WERI-Rb-1 (cell line): ENCODE measurements around the gene EID3.

Source experiments
- DNase-seq: peaks from one replicate; pipeline ENCODE4 v3.0.0-alpha.2; 2020
- H3K27ac ChIP-seq: fragments of 250-450 bp; sonication (Bioruptor Pico); 2 replicates; pipeline ENCODE4 v1.5.1; 2020; ENCODE audit warnings: mild to moderate bottlenecking, moderate library complexity
- H3K27me3 ChIP-seq: fragments of 250-450 bp; sonication (Bioruptor Pico); 2 replicates; pipeline ENCODE4 v1.5.1; 2021; ENCODE audit warnings: mild to moderate bottlenecking, low read depth, moderate library complexity; ENCODE audit not compliant: insufficient read depth, severe bottlenecking
- H3K36me3 ChIP-seq: fragments of 250-450 bp; sonication (Bioruptor Pico); 2 replicates; pipeline ENCODE4 v1.5.1; 2020; ENCODE audit warnings: mild to moderate bottlenecking, moderate library complexity
- H3K4me3 ChIP-seq: 2 replicates; pipeline ENCODE4 v1.5.1; 2011; ENCODE audit warnings: low read depth, mild to moderate bottlenecking, control low read depth, low read length
- H3K9me3 ChIP-seq: fragments of 250-450 bp; sonication (Bioruptor Pico); 2 replicates; pipeline ENCODE4 v1.5.1; 2021; ENCODE audit warnings: mild to moderate bottlenecking, moderate library complexity; ENCODE audit not compliant: severe bottlenecking
- CTCF ChIP-seq: IDR thresholded peaks from 2 replicates; pipeline ENCODE4 v1.5.1; 2011; ENCODE audit warnings: low read depth, mild to moderate bottlenecking, control low read depth, inconsistent platforms, low read length

Gene EID3

GRCh38 chr12:104340925-104341611, 37.5 kb downstream of the EID3 start:
- DNase-seq = no peak

GRCh38 chr12:104342147-104342546, 38.6 kb downstream of the EID3 start:
- Histone ChIP-seq H3K27me3 (no peaks in the 10 kb centered on the region), H3K9me3 (no peaks in the 10 kb centered on the region), H3K4me3 (no peak overlapping the region), H3K36me3 (peaks cover 70% of the 10 kb centered on the region), H3K27ac (no peak overlapping the region)
- no peak for TF ChIP-seq CTCF
- no peak for DNase-seq

More at GRCh38 chr12:104340925-104341611, 37.5 kb downstream of the EID3 start:
- no peak overlapping the region for H3K27ac ChIP-seq
- peaks cover 72% of the 10 kb centered on the region for H3K36me3 ChIP-seq
- H3K27me3 ChIP-seq = no peaks in the 10 kb centered on the region
- TF ChIP-seq CTCF = no peak
- H3K9me3 ChIP-seq = no peaks in the 10 kb centered on the region
- no peak overlapping the region for H3K4me3 ChIP-seq

- Histone ChIP-seq H3K9me3 (no peaks in the 10 kb centered on the region), H3K27me3 (no peaks in the 10 kb centered on the region), H3K27ac (no peak overlapping the region), H3K4me3 (no peak overlapping the region), H3K36me3 (peaks cover 72% of the 10 kb centered on the region)
- TF ChIP-seq CTCF = no peak
- DNase-seq = no peak
Observed at GRCh38 chr12:104342635-104343249, 39.2 kb downstream of the EID3 start.

- Histone ChIP-seq H3K9me3 (no peaks in the 10 kb centered on the region), H3K4me3 (no peak overlapping the region), H3K27me3 (no peaks in the 10 kb centered on the region), H3K27ac (no peak overlapping the region), H3K36me3 (peaks cover 75% of the 10 kb centered on the region)
- no peak for TF ChIP-seq CTCF
- DNase-seq = no peak
Observed at GRCh38 chr12:104344682-104345081, 41.1 kb downstream of the EID3 start.

GRCh38 chr12:104345234-104346066, 41.9 kb downstream of the EID3 start:
- TF ChIP-seq CTCF = no peak
- H3K4me3 ChIP-seq = no peak overlapping the region
- H3K36me3 ChIP-seq = peaks cover 74% of the 10 kb centered on the region
- no peak for DNase-seq
- no peaks in the 10 kb centered on the region for H3K9me3 ChIP-seq
- H3K27me3 ChIP-seq = no peaks in the 10 kb centered on the region
- H3K27ac ChIP-seq = no peak overlapping the region
